SU-DHL-6 (cell line): ENCODE data around the gene PRSS12.

Experiments
- CTCF ChIP-seq: fragments of 200-600 bp; sonication (generic); IDR thresholded peaks from one replicate; pipeline ENCODE4 v1.5.1; 2017; ENCODE audit warnings: antibody characterized with exemption, mild to moderate bottlenecking, low read length, moderate library complexity; ENCODE audit not compliant: insufficient read depth, poor library complexity, severe bottlenecking
- EZH2phosphoT487 ChIP-seq: fragments of 200-600 bp; sonication (generic), shearing (Covaris generic); conservative IDR thresholded peaks from 2 replicates; pipeline ENCODE4 v1.6.1; 2018; ENCODE audit warnings: mild to moderate bottlenecking, antibody characterized with exemption, low read length, moderate library complexity, mixed read lengths

- TF ChIP-seq CTCF (no peak), EZH2phosphoT487 (no peak)
Observed at GRCh38 chr4:118279920-118280432, 72.8 kb downstream of the PRSS12 start.
